Dendritic cell treated with granulocyte-macrophage colony-stimulating factor and Interleukin-4, amounts not matched to agents 40 ng/mL and 50 ng/mL, for 4 days (primary cell): Measurements from ENCODE around the gene DGKG.
A peak's percentile ranks its signal among the peaks of the same experiment; 100 is the strongest.

Experiments
- H3K27ac Mint-ChIP-seq: one replicate; pipeline ENCODE4 v1.8.0; 2022; ENCODE audit warnings: mild to moderate bottlenecking, mixed read lengths
- H3K27me3 Mint-ChIP-seq: one replicate; pipeline ENCODE4 v1.8.0; 2022; ENCODE audit warnings: mild to moderate bottlenecking, mixed read lengths
- H3K36me3 Mint-ChIP-seq: one replicate; pipeline ENCODE4 v1.8.0; 2022; ENCODE audit warnings: low read depth, mixed read lengths
- H3K4me1 Mint-ChIP-seq: one replicate; pipeline ENCODE4 v1.8.0; 2022; ENCODE audit warnings: low read depth, mixed read lengths
- H3K4me3 Mint-ChIP-seq: one replicate; pipeline ENCODE4 v1.8.0; 2022; ENCODE audit warnings: mild to moderate bottlenecking, moderate library complexity, mixed read lengths
- H3K9me3 Mint-ChIP-seq: one replicate; pipeline ENCODE4 v1.8.0; 2022; ENCODE audit warnings: mixed read lengths
- intact Hi-C: fragments of 100-400 bp; cut with micrococcal nuclease; formaldehyde crosslinking; loops from one replicate; pipeline ENCODE4 v1.15.0; 2022

Gene DGKG

DNA sequence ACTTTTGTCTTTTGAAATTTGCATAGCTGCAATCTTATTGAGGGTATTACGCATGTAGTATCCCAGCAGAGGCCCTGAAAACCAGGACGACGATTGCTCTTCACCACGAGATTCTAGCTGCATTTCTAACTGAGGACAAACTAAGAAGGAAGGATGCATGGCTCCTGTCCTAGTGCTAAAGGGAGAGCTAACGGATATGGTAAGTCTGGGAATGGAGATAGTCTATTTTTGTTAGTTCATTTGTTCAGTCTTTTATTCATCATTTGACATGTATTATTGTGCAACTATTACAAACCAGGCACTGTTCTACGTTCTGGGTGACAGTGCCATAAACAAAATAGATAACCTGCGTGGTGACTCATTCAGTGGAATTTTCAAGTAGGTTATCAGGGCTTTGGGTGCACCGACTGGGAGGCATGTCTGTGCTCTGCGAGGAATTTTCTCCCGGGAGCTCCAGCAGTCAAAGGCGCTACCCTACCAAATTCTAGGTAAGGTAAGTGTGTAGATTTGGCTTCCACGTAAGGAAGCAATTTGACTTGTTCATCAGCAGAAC is 201.3 kb downstream of the DGKG start:
- no peak overlapping the region for H3K4me3 Mint-ChIP-seq
- H3K27me3 Mint-ChIP-seq = peaks cover 2% of the 10 kb centered on the region
- no peaks in the 10 kb centered on the region for H3K9me3 Mint-ChIP-seq
- H3K4me1 Mint-ChIP-seq = peaks cover 14% of the 10 kb centered on the region
- H3K36me3 Mint-ChIP-seq = peaks cover 27% of the 10 kb centered on the region
- H3K27ac Mint-ChIP-seq = no peak overlapping the region
- intact Hi-C loops = no loop called here

DNA sequence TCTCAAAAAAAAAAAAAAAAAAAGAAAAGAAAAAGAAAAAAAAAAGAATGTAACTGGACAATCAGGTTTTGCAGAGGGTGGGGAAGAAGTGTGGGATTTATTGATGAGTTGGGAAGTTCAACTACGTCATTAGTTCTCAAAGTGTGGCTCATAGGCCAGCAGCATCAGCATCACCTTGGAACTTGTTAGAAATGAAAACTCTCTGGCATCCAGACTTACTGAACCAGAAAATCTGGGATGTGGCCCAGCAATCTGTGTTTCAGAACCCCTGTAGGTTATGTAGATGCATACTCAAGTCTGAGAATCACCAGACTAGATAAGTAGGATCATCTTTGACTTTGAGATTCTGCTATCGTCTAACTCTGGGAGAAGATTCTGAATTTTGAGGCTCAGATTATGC is 207.4 kb downstream of the DGKG start:
- H3K27me3 Mint-ChIP-seq = peaks cover 9% of the 10 kb centered on the region
- intact Hi-C loops = no loop called here
- H3K4me1 Mint-ChIP-seq = peaks cover 27% of the 10 kb centered on the region
- H3K9me3 Mint-ChIP-seq = no peaks in the 10 kb centered on the region
- H3K4me3 Mint-ChIP-seq = no peak overlapping the region
- H3K36me3 Mint-ChIP-seq = no peaks in the 10 kb centered on the region
- H3K27ac Mint-ChIP-seq = no peak overlapping the region

DNA sequence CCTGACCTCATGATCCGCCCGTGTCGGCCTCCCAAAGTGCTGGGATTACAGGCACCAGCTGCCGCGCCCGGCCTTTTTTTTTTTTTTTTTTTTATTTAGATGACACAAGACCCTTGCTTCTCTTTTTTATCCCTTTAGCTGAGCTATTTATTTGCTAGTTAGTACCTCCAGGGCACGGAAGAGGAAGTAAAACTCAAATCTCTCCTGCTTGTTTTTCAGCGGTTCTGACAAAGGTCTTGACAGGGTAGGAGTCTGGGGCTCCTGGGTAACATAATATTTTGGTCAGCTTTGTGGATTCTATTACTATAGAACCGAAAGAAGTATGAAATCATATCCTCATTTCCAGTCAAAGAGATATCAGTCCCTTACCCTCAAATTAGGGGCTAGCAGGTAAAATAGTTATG is 209.1 kb downstream of the DGKG start:
- Mint-ChIP-seq H3K27ac (peak overlapping the region; percentile 65), H3K4me1 (peaks cover 39% of the 10 kb centered on the region), H3K36me3 (no peaks in the 10 kb centered on the region), H3K27me3 (peaks cover 20% of the 10 kb centered on the region), H3K4me3 (no peak overlapping the region), H3K9me3 (no peaks in the 10 kb centered on the region)
- intact Hi-C loops = loop anchor here (2.0 kb wide), 2 partner anchors 32 to 58 kb away; no protein-coding TSS in a partner anchor

DNA sequence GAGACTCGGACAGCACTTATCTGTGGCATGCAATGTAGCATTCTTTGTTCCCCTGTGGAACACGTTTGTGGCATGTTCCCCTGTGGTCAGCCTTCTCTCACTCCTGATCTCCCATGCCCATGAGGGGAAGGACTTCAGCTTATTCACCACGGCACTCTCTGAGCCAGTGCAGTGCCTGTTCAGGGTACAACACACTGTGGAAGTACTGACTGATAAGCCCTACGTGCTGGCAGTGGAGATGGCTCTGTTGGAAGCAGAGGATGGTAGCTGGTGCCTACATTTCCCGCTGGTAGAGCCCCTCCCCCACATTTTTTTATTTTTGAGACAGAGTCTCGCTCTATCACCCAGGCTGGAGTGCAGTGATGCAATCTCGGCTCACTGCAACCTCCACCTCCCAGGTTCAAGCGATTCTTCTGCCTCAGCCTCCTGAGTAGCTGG is 209.7 kb downstream of the DGKG start:
- no peak overlapping the region for H3K4me3 Mint-ChIP-seq
- peaks cover 39% of the 10 kb centered on the region for H3K4me1 Mint-ChIP-seq
- H3K9me3 Mint-ChIP-seq = no peaks in the 10 kb centered on the region
- H3K27ac Mint-ChIP-seq = peak overlapping the region; percentile 65
- peaks cover 22% of the 10 kb centered on the region for H3K27me3 Mint-ChIP-seq
- no peaks in the 10 kb centered on the region for H3K36me3 Mint-ChIP-seq
- intact Hi-C loops = loop anchor here (2.0 kb wide), 2 partner anchors 32 to 58 kb away; no protein-coding TSS in a partner anchor

DNA sequence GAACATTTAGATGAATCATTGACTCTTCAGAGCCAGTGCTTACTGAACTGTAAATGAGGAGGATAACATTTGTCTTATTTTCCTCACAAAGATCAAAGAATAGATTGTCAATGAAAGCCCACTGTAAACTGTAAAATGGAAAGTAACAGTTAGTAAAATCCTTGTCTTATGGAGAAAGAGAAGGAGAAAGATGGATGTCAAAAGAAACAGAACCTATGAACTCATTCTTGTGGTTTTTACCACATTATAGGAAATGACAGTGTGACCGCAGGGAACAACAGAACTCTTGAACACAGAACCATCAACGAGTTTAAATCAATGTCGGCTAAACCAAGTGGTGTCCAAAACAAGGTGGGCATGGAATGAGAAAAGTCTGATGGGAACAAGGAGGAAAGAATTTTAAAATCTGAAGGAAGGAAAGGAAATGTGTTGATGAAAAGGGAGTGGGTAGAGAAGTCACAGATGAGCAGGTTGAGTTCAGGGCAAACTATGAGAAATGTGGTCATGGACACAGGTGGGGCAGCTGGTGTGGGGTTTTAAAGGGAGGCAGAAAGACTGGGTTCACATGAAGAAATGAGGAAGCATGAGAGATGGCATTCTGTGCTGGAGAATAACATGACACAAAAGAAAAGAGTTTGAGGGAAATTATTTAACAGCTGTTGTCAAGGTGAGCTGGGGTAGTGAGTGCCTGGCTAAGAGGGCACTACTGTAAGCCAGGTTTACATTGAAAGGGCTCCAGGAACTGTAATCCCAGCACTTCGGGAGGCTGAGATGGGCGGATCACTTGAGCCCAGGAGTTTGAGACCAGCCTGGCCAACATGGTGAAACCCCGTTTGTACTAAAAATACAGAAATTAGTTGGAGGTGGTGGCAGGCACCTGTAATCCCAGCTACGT is 210.7 kb downstream of the DGKG start:
- Mint-ChIP-seq H3K4me1 (peaks cover 39% of the 10 kb centered on the region), H3K9me3 (no peaks in the 10 kb centered on the region), H3K36me3 (no peaks in the 10 kb centered on the region), H3K27ac (peak overlapping the region; percentile 65), H3K27me3 (peaks cover 25% of the 10 kb centered on the region), H3K4me3 (peak overlapping the region; percentile 0)
- intact Hi-C loops = no loop called here

DNA sequence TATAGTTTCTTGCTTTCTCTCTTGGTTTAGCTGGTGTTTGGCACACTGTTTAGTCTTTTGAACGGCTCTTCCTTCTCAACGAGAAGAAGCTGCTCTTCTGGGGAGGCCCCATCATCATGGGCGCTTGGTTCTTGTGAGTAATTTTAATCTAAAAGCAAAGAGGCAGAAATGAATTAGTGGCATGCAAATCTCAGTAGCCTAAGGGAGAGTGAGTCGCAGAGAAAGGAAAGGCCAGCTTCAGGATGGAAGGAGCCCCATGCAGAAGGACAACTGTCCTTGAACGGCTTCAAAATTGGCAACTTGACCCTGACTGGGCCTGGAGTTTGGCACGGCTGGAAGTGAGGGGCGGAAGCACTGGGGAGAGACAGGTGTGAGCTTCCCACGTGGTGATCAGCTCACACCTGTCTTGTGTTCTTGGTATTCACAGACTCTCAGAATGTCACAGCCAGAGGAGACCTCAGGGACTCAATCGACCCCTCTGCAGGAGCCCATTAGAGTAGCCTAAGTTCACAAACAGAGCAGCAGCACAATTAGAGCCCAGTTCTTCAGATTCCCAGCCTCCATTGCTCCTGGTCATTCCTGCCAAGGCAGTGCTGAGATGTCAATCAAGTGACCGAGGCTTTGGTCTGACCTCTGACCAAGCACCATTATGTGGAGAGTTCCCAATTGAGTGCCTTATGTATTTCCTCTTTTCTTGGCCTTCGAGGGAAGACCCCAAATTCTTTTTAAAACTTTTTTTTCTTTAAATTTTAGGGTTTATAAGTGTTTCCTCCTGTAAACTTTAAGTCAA is 211.8 kb downstream of the DGKG start:
- Mint-ChIP-seq H3K36me3 (no peaks in the 10 kb centered on the region), H3K4me1 (peaks cover 39% of the 10 kb centered on the region), H3K27ac (no peak overlapping the region), H3K27me3 (peaks cover 25% of the 10 kb centered on the region), H3K4me3 (no peak overlapping the region), H3K9me3 (no peaks in the 10 kb centered on the region)
- intact Hi-C loops = no loop called here

DNA sequence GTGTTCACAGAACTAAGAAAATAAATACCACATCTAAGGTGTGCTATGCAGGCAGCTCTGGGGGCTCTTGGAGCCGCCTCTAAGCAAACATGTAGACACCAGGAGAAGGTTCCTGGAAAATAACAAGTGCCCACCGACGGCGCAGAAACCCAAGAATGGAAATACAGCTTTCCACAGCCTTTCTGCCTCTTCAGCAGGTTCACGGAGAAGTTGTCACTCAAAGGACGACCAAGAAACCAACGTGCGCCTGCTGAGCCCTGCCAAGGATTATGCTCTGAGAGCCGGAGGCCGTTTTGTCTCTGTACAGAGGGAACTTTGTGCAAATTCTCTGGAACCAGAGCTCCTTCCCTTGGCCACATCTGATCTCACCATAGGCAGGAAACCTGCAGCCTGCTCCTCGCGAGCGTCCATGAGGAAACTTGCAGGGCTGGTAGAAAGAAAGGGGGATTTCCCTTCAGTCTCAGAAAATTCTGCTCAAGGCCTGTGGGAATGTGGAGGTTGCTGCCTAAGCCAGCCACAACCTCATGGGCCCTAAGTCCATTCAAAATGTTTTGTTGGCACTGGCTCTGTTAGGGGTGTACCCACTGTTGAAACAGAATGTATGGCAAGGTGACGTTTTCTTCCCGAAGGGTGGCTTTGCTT is 212.6 kb downstream of the DGKG start:
- Mint-ChIP-seq H3K9me3 (no peaks in the 10 kb centered on the region), H3K4me1 (peaks cover 39% of the 10 kb centered on the region), H3K4me3 (no peak overlapping the region), H3K36me3 (no peaks in the 10 kb centered on the region), H3K27ac (no peak overlapping the region), H3K27me3 (peaks cover 25% of the 10 kb centered on the region)
- intact Hi-C loops = loop anchor here (2.0 kb wide), 1 partner anchor 31 kb away; no protein-coding TSS in a partner anchor

DNA sequence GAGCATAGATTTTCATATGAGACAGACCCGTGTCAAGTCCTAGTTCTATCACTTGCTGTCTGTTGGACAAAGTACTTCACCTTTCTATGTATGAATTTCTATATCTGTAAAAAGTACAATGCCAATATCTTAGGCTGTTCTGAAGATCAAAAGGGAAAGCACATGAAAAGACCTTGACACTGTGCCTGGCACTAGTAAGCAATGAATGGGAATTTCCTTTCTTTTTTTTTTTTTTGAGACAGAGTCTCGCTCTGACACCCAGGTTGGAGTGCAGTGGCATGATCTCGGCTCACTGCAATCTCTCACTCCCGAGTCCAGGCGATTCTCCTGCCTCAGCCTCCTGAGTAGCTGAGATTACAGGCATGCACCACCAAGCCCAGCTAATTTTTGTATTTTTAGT is 217.8 kb downstream of the DGKG start:
- intact Hi-C loops = no loop called here
- Mint-ChIP-seq H3K27ac (no peak overlapping the region), H3K4me3 (no peak overlapping the region), H3K4me1 (peaks cover 8% of the 10 kb centered on the region), H3K27me3 (peaks cover 24% of the 10 kb centered on the region), H3K36me3 (no peaks in the 10 kb centered on the region), H3K9me3 (no peaks in the 10 kb centered on the region)

DNA sequence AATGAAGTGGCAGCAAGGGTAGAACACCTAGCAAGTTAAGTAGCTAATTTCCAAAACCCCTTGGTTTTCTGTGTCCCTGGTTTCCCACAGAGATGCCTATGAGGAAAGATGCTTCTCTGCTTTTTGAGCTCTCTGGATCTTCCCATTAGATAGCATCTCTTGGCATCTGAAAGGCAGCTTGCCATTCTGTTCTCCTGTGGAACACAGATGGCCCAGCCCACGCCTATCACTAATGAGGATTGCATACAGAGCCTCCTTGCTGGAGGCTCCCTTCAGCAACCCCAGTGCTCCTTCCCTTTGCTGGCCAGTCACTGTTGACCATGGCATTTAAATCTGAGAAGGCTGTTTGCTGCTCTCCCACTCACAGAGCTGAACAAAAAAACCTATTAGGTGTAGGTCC is 218.8 kb downstream of the DGKG start:
- H3K9me3 Mint-ChIP-seq = no peaks in the 10 kb centered on the region
- H3K36me3 Mint-ChIP-seq = no peaks in the 10 kb centered on the region
- no peak overlapping the region for H3K27ac Mint-ChIP-seq
- H3K4me1 Mint-ChIP-seq = peaks cover 7% of the 10 kb centered on the region
- intact Hi-C loops = no loop called here
- H3K27me3 Mint-ChIP-seq = peaks cover 21% of the 10 kb centered on the region
- H3K4me3 Mint-ChIP-seq = no peak overlapping the region

DNA sequence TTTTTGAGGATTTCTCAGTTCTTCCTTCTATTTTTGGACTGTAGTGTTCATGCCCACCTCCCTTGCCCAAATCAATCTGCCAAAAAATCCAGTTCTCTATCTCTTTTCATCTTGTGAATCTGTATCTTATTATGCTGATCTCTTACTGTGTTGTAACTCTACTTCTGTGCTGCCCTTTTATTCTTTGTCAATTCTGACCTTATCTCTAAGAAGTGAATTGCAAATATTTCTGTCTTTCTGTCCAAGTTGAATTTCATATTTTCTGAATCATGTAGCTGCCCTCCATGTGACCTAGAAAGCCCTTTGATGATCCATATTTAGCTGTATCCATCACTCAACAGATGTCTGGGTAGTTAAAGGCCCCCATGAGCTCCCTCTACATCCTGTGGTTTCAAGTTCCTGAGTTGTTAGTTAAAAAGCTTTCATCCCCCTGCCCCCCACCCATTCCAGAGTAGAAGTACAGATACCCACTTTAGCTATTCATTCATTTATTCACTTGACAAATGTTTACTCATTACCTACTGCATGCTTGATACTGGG is 219.6 kb downstream of the DGKG start:
- no peak overlapping the region for H3K4me3 Mint-ChIP-seq
- H3K4me1 Mint-ChIP-seq = peaks cover 12% of the 10 kb centered on the region
- intact Hi-C loops = no loop called here
- H3K9me3 Mint-ChIP-seq = no peaks in the 10 kb centered on the region
- no peak overlapping the region for H3K27ac Mint-ChIP-seq
- no peaks in the 10 kb centered on the region for H3K36me3 Mint-ChIP-seq
- H3K27me3 Mint-ChIP-seq = peaks cover 16% of the 10 kb centered on the region

DNA sequence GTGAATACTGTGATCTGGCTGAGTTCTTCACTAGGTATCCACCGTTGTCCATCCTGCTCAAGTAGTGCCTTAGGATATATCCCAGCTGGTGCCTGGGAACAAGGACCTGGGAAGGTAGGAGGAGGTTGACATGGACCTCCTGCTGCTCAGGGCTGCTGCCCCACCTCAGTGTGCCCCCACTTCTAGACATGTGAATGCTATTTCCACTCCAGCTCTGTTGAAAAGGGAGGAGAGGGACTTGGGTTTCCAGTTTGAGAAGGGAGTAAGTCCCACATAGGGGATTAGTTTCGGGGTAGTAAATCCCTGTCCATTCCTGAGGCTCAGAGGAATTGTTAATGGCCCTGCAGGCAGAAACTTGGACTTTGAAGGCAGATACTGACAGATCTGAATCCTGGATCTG is 220.2 kb downstream of the DGKG start:
- Mint-ChIP-seq H3K9me3 (no peaks in the 10 kb centered on the region), H3K27me3 (peaks cover 13% of the 10 kb centered on the region), H3K27ac (no peak overlapping the region), H3K36me3 (no peaks in the 10 kb centered on the region), H3K4me3 (no peak overlapping the region), H3K4me1 (peaks cover 12% of the 10 kb centered on the region)
- intact Hi-C loops = no loop called here

DNA sequence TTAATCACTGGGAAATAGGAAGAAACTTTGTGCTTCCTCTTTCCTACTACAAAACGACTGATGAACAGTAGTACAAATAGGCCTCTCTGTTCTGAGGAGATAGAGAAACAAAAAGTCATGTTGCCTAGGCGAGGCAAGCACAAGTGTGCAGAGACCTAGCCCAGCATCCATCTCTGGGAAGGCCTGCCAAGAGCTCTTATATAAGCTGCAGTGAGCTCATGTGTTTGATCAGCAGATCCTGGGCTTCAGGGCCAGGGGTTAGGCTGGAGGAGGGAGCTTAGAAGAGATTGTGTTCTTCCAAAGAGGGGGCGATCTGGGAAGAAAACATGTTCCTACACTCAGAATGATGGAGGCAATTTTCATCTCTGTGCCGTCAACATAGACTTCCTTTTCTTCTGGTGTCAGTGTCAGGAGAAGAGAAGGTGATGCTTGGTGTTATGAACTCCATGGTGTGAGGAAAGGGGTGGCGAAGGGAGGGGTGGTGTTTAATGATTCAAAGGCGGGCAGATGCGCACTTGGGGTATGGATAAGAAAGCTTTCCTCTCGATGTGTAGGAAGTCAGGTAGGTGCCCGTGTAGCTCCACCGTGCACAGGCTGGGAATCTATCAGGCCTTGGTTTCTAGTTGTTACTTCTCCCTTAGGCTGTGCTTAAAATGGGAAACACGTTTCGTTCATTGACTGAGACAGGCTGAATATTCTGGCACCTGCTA is 223.6 kb downstream of the DGKG start:
- Mint-ChIP-seq H3K9me3 (no peaks in the 10 kb centered on the region), H3K27me3 (peaks cover 11% of the 10 kb centered on the region), H3K4me1 (peaks cover 12% of the 10 kb centered on the region), H3K36me3 (no peaks in the 10 kb centered on the region), H3K27ac (no peak overlapping the region), H3K4me3 (no peak overlapping the region)
- intact Hi-C loops = no loop called here
